Aorta (tissue), 5 donors: Measurements from ENCODE around the gene TELO2. TPM values are rescaled to one million over a fixed set of nuclear protein-coding genes. Genes with fewer than 3 reads are reported as not detected.

ENCODE experiments used
- ATAC-seq: fragments of 200-7000 bp; cut with Tn5 transposase; one replicate; pipeline ENCODE4 v1.9.1; 2022; ENCODE audit warnings: moderate library complexity; ENCODE audit not compliant: low FRiP score
- DNase-seq, 2 donors: peaks; one replicate each; pipeline ENCODE4 v3.0.0-alpha.2; 2020
- H3K27ac ChIP-seq, 2 donors: one replicate each; pipeline ENCODE4 v1.5.1; 2013; ENCODE audit warnings: low read length in 2 of 2, mild to moderate bottlenecking in 2 of 2, moderate library complexity in 2 of 2, control low read depth in 1 of 2, inconsistent platforms in 1 of 2, low read depth in 1 of 2
- H3K27me3 ChIP-seq, 2 donors: one replicate each; pipeline ENCODE4 v1.6.1; 2013; ENCODE audit warnings: control low read depth in 1 of 2, low read length in 1 of 2, mild to moderate bottlenecking in 1 of 2, moderate library complexity in 1 of 2; ENCODE audit not compliant: insufficient read depth in 2 of 2, control insufficient read depth in 1 of 2
- H3K36me3 ChIP-seq, 2 donors: one replicate each; pipeline ENCODE4 v1.6.1; 2013; ENCODE audit warnings: control low read depth in 1 of 2, low read length in 1 of 2, mild to moderate bottlenecking in 1 of 2; ENCODE audit not compliant: insufficient read depth in 2 of 2, control insufficient read depth in 1 of 2
- H3K4me1 ChIP-seq, 2 donors: one replicate each; pipeline ENCODE4 v1.6.1; 2013; ENCODE audit warnings: low read length in 2 of 2, control low read depth in 1 of 2, mild to moderate bottlenecking in 1 of 2, moderate library complexity in 1 of 2; ENCODE audit not compliant: insufficient read depth in 2 of 2, control insufficient read depth in 1 of 2
- H3K4me3 ChIP-seq, 2 donors: one replicate each; pipeline ENCODE4 v1.5.1; 2013; ENCODE audit warnings: low read length in 2 of 2, control low read depth in 1 of 2, mild to moderate bottlenecking in 1 of 2
- H3K9me3 ChIP-seq: one replicate; pipeline ENCODE4 v1.6.1; 2013; ENCODE audit warnings: mild to moderate bottlenecking, low read length; ENCODE audit not compliant: control insufficient read depth
- WGBS, 2 donors: extraction: QIAGEN DNeasy Blood & Tissue Kit; methylation state at CpG; one replicate each; pipeline ENCODE4 v1.1.7; 2013; 5-methylcytosine and 5-hydroxymethylcytosine counted together
- intact Hi-C, 2 donors: fragments of 100-400 bp; cut with DNase I; formaldehyde crosslinking; loops; one replicate each; pipeline versions ENCODE4 v1.14.2 to v1.15.0; 2022
- polyA plus RNA-seq, 2 donors: library from polyadenylated mRNA; stranded (reverse); fragments of 200-250 nt; gene quantifications; one replicate each; pipeline ENCODE4 v1.2.3, GENCODE V29; 2013
- total RNA-seq, 2 donors: library from RNA; stranded (reverse); fragmentation: NEBNext Ultra II Directional; extraction: Animal tissue kit (Norgen Biotek cat#: 25700); gene quantifications; one replicate each; pipeline ENCODE4 v1.2.1, GENCODE V29; 2021
- donor health status: healthy with polysubstance abuse.
- donor health status: Bipolar disorder and iron deficiency.
- donor health status: DM: no; HTN: no; CAD: no.
- donor health status: DM: no; HTN: no; CAD: no.
- donor health status: DM: yes; HTN: yes; CAD: no.

The TELO2 gene
- total and polyA plus RNA-seq, 4 donors = 8.8 to 52.7 (median 26.9) TPM

- intact Hi-C loops = no loop called here
- 94 to 96% methylated on average over 29 to 30 of the region's 30 CpGs for WGBS, 2 donors
- H3K27ac ChIP-seq = no peak overlapping the region
- ATAC-seq (no peak), DNase-seq (no peak)
- no peaks in the 10 kb centered on the region for H3K27me3 ChIP-seq
- H3K9me3 ChIP-seq = no peaks in the 10 kb centered on the region
- H3K36me3 ChIP-seq = peaks cover 0 to 4% of the 10 kb centered on the region in 2 donors
- H3K4me3 ChIP-seq = no peak overlapping the region
- H3K4me1 ChIP-seq = no peaks in the 10 kb centered on the region
Observed at GRCh38 chr16:1448536-1449116, 44.5 kb upstream of the TELO2 start.

- Histone ChIP-seq H3K4me1 (no peaks in the 10 kb centered on the region), H3K27me3 (no peaks in the 10 kb centered on the region), H3K9me3 (no peaks in the 10 kb centered on the region), H3K27ac (no peak overlapping the region), H3K36me3 (peaks cover 0 to 6% of the 10 kb centered on the region in 2 donors), H3K4me3 (no peak overlapping the region)
- no peak for ATAC-seq
- intact Hi-C loops = no loop called here
- WGBS, 2 donors = 95 to 96% methylated on average over 25 of the region's 25 CpGs
- no peak for DNase-seq
Observed at GRCh38 chr16:1449201-1449788, 43.9 kb upstream of the TELO2 start.

DNA sequence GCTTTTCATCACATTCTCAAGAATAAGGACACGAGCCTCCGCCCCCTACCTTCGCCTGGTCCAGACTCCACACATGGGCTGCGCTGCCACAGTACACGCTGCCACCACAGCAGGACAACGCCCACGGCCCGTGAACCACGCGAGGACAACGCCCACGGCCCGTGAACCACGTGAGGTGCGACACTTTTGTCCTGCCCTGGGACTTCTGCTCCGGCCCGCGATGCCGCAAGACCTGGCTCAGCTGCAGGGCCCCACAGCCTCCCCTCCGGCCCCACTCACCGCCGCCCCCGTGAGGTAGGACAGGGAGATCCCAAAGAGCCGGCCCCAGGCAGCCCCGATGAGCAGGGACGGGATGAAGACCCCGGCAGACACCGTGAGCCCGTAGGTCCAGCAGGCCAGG is 42.9 kb upstream of the TELO2 start:
- no peak overlapping the region for H3K4me3 ChIP-seq
- H3K36me3 ChIP-seq = peaks cover 0 to 6% of the 10 kb centered on the region in 2 donors
- DNase-seq = no peak
- no peaks in the 10 kb centered on the region for H3K4me1 ChIP-seq
- ATAC-seq = no peak
- intact Hi-C loops = no loop called here
- 91 to 93% methylated on average over 29 of the region's 29 CpGs for WGBS, 2 donors
- H3K27ac ChIP-seq = no peak overlapping the region
- no peaks in the 10 kb centered on the region for H3K9me3 ChIP-seq
- H3K27me3 ChIP-seq = no peaks in the 10 kb centered on the region

DNA sequence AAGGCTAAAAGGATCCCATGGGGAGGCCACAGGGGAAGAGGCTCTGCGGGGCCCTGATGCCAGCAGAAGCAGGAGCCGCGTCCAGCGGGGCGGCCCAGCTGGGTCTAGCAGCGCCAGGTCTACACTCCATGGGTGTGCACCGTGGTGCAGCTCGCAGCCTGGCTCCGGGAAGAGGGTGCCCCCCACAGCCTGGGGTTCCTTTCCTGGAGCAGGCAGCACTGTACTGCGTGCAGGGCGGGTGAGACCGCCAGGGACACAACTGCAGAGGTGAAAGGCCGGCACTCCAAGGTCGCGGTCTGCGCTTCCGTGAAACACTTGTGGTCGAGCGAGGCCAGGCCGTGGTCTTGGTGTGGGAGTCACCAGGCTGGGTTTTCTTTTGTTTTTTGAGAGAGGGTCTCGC is 42.3 kb upstream of the TELO2 start:
- Histone ChIP-seq H3K27me3 (no peaks in the 10 kb centered on the region), H3K9me3 (no peaks in the 10 kb centered on the region), H3K4me1 (no peaks in the 10 kb centered on the region), H3K36me3 (peaks cover 0 to 6% of the 10 kb centered on the region in 2 donors), H3K4me3 (no peak overlapping the region), H3K27ac (no peak overlapping the region)
- 96 to 98% methylated on average over 21 of the region's 21 CpGs for WGBS, 2 donors
- intact Hi-C loops = no loop called here
- ATAC-seq (no peak), DNase-seq (no peak)

DNA sequence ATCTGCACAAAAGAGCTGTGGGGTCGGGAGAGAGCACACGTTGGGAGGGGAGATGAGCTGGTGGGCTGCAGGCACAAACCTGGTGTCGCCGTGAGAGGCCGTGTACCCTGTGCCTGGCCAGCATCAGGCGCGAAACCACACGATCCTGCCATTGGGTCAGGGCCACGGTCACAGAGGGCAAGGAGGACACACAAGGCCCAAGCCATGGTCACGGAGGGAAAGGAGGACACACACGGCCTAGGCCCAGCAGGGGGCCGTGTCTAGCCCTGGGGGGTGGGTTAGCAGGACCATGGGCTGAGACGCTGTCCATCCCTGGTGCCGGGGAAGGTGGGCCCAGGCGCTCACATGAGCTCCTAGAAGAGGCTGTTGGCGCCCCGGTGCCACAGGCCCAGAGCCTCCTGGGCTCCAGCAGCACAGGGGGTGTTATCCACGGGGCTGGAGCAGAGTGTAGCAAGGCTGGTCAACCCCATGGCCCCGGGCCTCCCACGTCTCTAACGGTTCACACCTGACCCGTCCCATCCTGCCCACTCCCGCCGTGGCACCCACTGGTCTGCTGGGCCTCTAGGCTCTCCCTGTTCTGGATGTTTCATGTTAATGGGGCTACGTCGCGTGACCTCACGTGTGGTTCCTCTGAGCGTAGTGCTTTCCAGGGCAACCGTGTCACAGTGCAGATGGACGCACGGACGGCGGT is 41.3 kb upstream of the TELO2 start:
- Histone ChIP-seq H3K27ac (no peak overlapping the region), H3K4me3 (no peak overlapping the region), H3K27me3 (no peaks in the 10 kb centered on the region), H3K4me1 (no peaks in the 10 kb centered on the region), H3K36me3 (peaks cover 0 to 6% of the 10 kb centered on the region in 2 donors), H3K9me3 (no peaks in the 10 kb centered on the region)
- ATAC-seq (no peak), DNase-seq (no peak)
- 93 to 94% methylated on average over 34 of the region's 34 CpGs for WGBS, 2 donors
- intact Hi-C loops = no loop called here

DNA sequence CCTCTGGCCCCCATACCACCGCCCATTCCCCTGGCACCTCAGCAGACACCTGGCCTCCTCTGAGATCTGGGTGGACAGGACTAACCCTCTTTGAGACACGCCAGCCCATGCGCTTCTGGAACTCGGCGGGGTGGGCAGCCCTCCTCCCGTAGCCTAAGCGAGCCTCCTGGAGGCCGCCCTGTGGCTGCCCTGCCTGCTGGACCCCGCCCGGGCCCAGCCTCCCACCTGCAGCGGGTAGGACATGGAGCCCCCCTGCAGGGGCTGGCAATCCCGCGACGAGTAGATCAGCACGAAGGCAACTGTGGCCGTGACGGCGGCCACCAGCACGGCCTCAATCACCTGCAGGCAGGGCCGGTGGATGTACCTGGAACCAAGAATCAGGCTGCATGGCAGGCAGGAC is 40.6 kb upstream of the TELO2 start:
- H3K27ac ChIP-seq = no peak overlapping the region
- H3K4me3 ChIP-seq = no peak overlapping the region
- no peaks in the 10 kb centered on the region for H3K4me1 ChIP-seq
- no peaks in the 10 kb centered on the region for H3K27me3 ChIP-seq
- 93 to 95% methylated on average over 20 of the region's 20 CpGs for WGBS, 2 donors
- no peaks in the 10 kb centered on the region for H3K9me3 ChIP-seq
- ATAC-seq (no peak), DNase-seq (no peak)
- intact Hi-C loops = no loop called here
- peaks cover 0 to 6% of the 10 kb centered on the region in 2 donors for H3K36me3 ChIP-seq

- Histone ChIP-seq H3K4me3 (no peak overlapping the region), H3K9me3 (no peaks in the 10 kb centered on the region), H3K36me3 (peaks cover 0 to 6% of the 10 kb centered on the region in 2 donors), H3K4me1 (no peaks in the 10 kb centered on the region), H3K27ac (no peak overlapping the region), H3K27me3 (no peaks in the 10 kb centered on the region)
- intact Hi-C loops = no loop called here
- ATAC-seq = no peak
- DNase-seq = no peak
- WGBS, 2 donors = 94 to 96% methylated on average over 18 to 19 of the region's 19 CpGs
Observed at GRCh38 chr16:1453316-1453715, 39.8 kb upstream of the TELO2 start.

DNA sequence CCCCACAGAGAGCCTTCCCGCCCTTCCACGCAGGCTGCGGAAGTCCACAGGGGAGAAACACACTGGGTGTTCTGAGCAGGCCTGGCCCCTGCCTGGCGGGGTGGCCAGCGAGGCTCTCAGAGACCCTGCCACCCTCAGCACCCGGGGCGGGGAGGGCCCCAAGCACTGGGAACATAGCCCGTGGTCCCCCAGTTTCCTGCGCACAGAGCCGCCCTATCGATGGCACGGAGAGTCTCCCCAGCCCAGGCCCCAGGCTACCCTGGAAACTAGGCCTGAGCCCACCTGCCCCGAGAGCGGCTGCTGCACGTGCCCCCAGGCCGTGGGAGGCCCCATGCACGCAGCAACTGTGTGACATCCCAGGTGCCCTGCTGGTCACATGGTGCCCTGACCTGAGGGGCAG is 38.6 kb upstream of the TELO2 start:
- H3K27me3 ChIP-seq = no peaks in the 10 kb centered on the region
- intact Hi-C loops = no loop called here
- WGBS, 2 donors = 92 to 93% methylated on average over 17 of the region's 17 CpGs
- H3K9me3 ChIP-seq = no peaks in the 10 kb centered on the region
- H3K4me1 ChIP-seq = no peaks in the 10 kb centered on the region
- ATAC-seq (no peak), DNase-seq (no peak)
- H3K4me3 ChIP-seq = no peak overlapping the region
- no peak overlapping the region for H3K27ac ChIP-seq
- H3K36me3 ChIP-seq = peaks cover 0 to 6% of the 10 kb centered on the region in 2 donors
